Measurements from ENCODE around the gene MMD2.

MMD2 gene

GRCh38 chr7:4906682-4907081 lies 52.3 kb downstream of the MMD2 start:
- H3K79me2 ChIP-seq (ENCODE audit: low read length), result no peaks in the 10 kb centered on the region
- no peak overlapping the region for H3K4me2 ChIP-seq (ENCODE audit: low read depth, low read length)
- TF ChIP-seq EZH2 (optimal IDR thresholded peaks at IDR 0.05; ENCODE audit: low read depth, low read length) (no peak), EZH2phosphoT487 (IDR thresholded peaks at IDR 0.05; ENCODE audit: low read length) (no peak), CTCF (IDR thresholded peaks at IDR 0.05; ENCODE audit: low read length) (no peak)
- no peaks in the 10 kb centered on the region for H3K4me1 ChIP-seq (ENCODE audit: low read length)
- H3K36me3 ChIP-seq (replicated peaks; ENCODE audit: insufficient read depth, low read length), result no peaks in the 10 kb centered on the region
- H3K27ac ChIP-seq (ENCODE audit: low read length), result no peak overlapping the region
- H3K9me3 ChIP-seq (replicated peaks; ENCODE audit: insufficient read depth, low read length), result no peaks in the 10 kb centered on the region
- H4K20me1 ChIP-seq (ENCODE audit: insufficient read depth, low read length), result no peaks in the 10 kb centered on the region
- H3K9ac ChIP-seq (ENCODE audit: low read length), result no peak overlapping the region
- no peaks in the 10 kb centered on the region for H3F3A ChIP-seq (ENCODE audit: insufficient read depth, low read length)
- no peak for DNase-seq
- H2AFZ ChIP-seq (ENCODE audit: low read length), result no peak overlapping the region
- peaks cover 24% of the 10 kb centered on the region; the same call in 1 of the 2 replicates for H3K27me3 ChIP-seq (replicated peaks; ENCODE audit: insufficient read depth, low read length)
- no peaks in the 10 kb centered on the region for H3K9me2 ChIP-seq (replicated peaks; ENCODE audit: insufficient read depth, low read length)
- H3K4me3 ChIP-seq (ENCODE audit: low read length), result no peak overlapping the region

GRCh38 chr7:4905171-4905570 lies 53.8 kb downstream of the MMD2 start:
- Histone ChIP-seq H3K36me3 (replicated peaks; ENCODE audit: insufficient read depth, low read length) (no peaks in the 10 kb centered on the region), H3K9ac (ENCODE audit: low read length) (no peak overlapping the region), H3K27me3 (replicated peaks; ENCODE audit: insufficient read depth, low read length) (peaks cover 24% of the 10 kb centered on the region; the same call in 1 of the 2 replicates), H4K20me1 (ENCODE audit: insufficient read depth, low read length) (no peaks in the 10 kb centered on the region), H3K4me3 (ENCODE audit: low read length) (no peak overlapping the region), H3K27ac (ENCODE audit: low read length) (no peak overlapping the region), H3K9me2 (replicated peaks; ENCODE audit: insufficient read depth, low read length) (no peaks in the 10 kb centered on the region), H3K9me3 (replicated peaks; ENCODE audit: insufficient read depth, low read length) (no peaks in the 10 kb centered on the region), H3F3A (ENCODE audit: insufficient read depth, low read length) (no peaks in the 10 kb centered on the region), H3K79me2 (ENCODE audit: low read length) (no peaks in the 10 kb centered on the region), H2AFZ (ENCODE audit: low read length) (no peak overlapping the region), H3K4me2 (ENCODE audit: low read depth, low read length) (no peak overlapping the region), H3K4me1 (ENCODE audit: low read length) (no peaks in the 10 kb centered on the region)
- TF ChIP-seq EZH2phosphoT487 (IDR thresholded peaks at IDR 0.05; ENCODE audit: low read length), result no peak
- no peak for TF ChIP-seq CTCF (IDR thresholded peaks at IDR 0.05; ENCODE audit: low read length)
- no peak for TF ChIP-seq EZH2 (optimal IDR thresholded peaks at IDR 0.05; ENCODE audit: low read depth, low read length)
- DNase-seq, result no peak

GRCh38 chr7:4904346-4904745 lies 54.6 kb downstream of the MMD2 start:
- Histone ChIP-seq H3K9me3 (replicated peaks; ENCODE audit: insufficient read depth, low read length) (no peaks in the 10 kb centered on the region), H3K79me2 (ENCODE audit: low read length) (no peaks in the 10 kb centered on the region), H3K27me3 (replicated peaks; ENCODE audit: insufficient read depth, low read length) (peaks cover 24% of the 10 kb centered on the region; the same call in 1 of the 2 replicates), H3K4me2 (ENCODE audit: low read depth, low read length) (no peak overlapping the region), H3K36me3 (replicated peaks; ENCODE audit: insufficient read depth, low read length) (no peaks in the 10 kb centered on the region), H3K4me3 (ENCODE audit: low read length) (no peak overlapping the region), H3K9me2 (replicated peaks; ENCODE audit: insufficient read depth, low read length) (no peaks in the 10 kb centered on the region), H3K27ac (ENCODE audit: low read length) (no peak overlapping the region), H3F3A (ENCODE audit: insufficient read depth, low read length) (no peaks in the 10 kb centered on the region), H3K9ac (ENCODE audit: low read length) (no peak overlapping the region), H2AFZ (ENCODE audit: low read length) (no peak overlapping the region), H3K4me1 (ENCODE audit: low read length) (no peaks in the 10 kb centered on the region), H4K20me1 (ENCODE audit: insufficient read depth, low read length) (no peaks in the 10 kb centered on the region)
- DNase-seq, result no peak
- TF ChIP-seq EZH2phosphoT487 (IDR thresholded peaks at IDR 0.05; ENCODE audit: low read length) (no peak), EZH2 (optimal IDR thresholded peaks at IDR 0.05; ENCODE audit: low read depth, low read length) (no peak), CTCF (IDR thresholded peaks at IDR 0.05; ENCODE audit: low read length) (no peak)
